HuH-7.5 (cell line): ENCODE measurements around the gene TRIML1.
"Not testable (repeated sequence)": the region's sequence is repeated elsewhere in the genome, so short reads cannot be mapped to it uniquely, and the experiment has no call there.

Source experiments
- DNase-seq: peaks from one replicate; pipeline ENCODE4 v3.0.0; 2011; ENCODE audit warnings: low spot score

TRIML1 gene

DNA sequence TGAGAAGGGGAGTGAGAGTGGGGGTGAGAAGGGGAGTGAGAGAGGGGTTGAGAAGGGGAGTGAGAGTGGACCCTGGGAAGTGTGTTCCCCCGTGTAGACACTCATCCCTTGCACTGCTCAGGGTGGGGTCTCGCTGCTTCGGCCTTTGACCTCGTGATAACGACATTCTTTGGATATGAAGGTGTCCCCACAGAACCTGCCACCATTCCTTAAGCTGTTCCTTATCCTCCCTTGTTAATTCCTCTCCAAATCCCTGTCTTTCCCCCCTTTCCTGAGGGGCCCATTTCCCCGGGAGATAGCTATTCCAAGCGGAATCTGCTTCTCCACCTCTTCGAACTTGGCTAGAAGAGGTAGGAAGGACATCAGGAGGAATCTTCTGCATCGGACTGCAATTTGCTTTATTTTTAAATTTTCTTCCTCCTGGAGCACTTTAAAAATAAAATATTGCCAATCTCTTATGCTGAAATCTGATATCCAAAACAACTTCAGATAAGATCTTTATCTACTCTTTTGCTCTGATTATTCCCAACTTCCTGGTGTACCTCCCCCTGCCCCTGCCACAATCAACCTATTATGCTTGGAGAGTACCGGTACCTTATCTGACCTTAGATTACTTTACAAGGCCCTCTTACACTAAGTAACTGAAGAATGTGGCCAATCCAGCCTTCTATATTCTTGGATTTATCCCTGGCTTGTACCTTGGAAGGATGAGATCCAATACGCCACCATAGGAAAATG is 15.6 kb downstream of the TRIML1 start:
- no peak for DNase-seq

- no peak for DNase-seq
Observed at GRCh38 chr4:188158336-188158735, 19.1 kb downstream of the TRIML1 start.

DNA sequence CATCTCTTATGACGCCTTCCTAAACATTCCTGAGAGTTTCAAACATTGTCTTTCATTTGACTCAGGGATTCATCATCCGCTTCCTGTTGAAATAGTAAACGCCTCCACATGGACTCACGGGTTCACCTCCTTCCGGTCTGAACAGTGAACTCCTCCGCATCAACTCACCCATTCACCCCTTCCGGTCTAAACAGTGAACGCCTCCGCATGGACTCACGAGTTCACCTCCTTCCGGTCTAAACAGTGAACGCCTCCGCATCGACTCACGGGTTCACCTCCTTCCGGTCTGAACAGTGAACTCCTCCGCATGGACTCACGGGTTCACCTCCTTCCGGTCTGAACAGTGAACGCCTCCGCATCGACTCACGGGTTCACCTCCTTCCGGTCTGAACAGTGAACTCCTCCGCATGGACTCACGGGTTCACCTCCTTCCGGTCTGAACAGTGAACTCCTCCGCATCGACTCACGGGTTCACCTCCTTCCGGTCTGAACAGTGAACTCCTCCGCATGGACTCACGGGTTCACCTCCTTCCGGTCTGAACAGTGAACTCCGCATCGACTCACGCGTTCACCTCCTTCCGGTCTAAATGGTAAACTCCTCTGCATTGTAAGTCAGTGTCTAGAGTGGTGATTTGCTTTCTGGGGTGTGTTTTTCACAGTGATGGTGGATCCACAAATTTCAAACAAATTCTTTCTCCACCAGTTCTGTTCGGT is 20.4 kb downstream of the TRIML1 start:
- DNase-seq = not testable (repeated sequence)

- no peak for DNase-seq
Observed at GRCh38 chr4:188160406-188160805, 21.2 kb downstream of the TRIML1 start.

DNA sequence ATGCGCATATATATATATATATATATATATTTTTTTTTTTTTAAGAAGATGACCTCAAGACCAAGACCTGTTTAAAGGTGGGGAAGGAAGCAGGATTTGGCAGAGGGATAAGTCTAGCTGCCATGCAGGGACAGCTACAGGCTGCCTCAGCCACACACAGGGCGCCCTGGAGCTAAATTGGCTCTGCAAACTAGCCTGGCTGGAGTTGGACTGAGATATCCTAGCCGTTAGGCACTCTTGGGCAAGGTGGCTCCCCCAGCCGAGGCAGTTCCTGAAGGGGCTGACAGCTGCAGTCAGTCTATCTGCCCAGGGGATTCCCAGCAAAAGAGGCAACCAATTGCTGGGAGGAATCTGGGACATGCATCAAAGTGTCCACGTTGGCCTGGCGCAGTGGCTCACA is 21.9 kb downstream of the TRIML1 start:
- no peak for DNase-seq

GRCh38 chr4:188162698-188163097 is 23.5 kb downstream of the TRIML1 start:
- no peak for DNase-seq

- no peak for DNase-seq
Observed at GRCh38 chr4:188168726-188169373, 29.6 kb downstream of the TRIML1 start.

- DNase-seq = no peak
Observed at GRCh38 chr4:188171551-188171950, 32.3 kb downstream of the TRIML1 start.

DNA sequence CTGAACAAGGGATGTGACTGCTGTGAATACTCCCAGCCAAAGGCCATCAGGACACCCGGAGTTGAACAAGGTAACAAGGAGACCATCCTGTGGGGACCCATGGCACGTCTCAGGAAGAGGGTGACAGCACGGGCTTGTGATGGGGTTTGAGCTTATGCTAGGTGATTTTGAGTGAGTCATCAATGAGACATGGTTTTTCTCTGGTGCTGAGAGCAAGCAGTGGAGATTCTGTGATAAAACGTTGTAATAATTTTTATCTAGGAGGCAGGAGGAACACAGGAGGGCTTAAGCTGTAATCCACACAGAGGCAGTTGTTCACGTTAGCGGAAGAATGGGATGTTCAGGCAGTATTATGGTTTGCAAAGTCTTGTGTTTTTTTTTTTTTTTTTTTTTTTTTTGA is 36.0 kb downstream of the TRIML1 start:
- DNase-seq = no peak

- DNase-seq = no peak
Observed at GRCh38 chr4:188177997-188178675, 38.9 kb downstream of the TRIML1 start.

DNA sequence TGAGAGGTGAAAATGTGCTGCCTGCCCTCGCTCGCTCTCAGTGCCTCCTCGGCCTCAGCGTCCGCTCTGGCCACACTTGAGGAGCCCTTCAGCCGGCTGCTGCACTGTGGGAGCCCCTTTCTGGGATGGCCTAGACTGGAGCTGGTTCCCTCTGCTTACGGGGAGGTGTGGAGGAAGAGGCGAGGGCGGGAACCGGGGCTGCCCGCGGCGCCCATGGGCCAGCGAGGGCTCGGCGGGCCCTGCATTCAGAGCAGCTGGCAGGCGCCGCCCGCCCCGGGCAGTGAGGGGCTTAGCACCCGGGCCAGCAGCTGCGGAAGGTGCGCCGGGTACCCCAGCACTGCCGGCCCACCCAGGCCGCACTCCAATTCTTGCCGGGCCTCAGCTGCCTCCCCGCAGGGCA is 39.6 kb downstream of the TRIML1 start:
- DNase-seq = no peak

GRCh38 chr4:188187106-188187505 is 47.9 kb downstream of the TRIML1 start:
- DNase-seq = no peak

DNA sequence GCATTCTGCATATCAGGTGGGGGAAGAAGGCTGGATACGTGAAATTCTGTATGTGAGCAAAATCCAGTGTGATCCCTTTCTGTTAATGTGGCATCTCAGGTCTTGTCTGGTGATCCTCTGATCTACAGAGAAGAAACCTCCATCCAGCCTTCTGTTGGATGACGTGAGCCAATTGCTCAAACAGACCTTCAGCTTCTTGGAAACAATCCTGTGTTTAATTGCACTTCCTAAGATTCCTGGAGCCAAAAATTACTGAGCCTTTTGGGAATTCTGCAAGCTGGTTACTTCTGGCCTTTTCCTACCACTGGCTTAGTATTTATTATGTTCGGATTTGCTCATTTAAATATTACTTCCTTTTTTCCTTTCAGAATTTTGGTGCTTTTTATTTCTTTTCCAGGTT is 51.2 kb downstream of the TRIML1 start:
- DNase-seq = no peak

DNA sequence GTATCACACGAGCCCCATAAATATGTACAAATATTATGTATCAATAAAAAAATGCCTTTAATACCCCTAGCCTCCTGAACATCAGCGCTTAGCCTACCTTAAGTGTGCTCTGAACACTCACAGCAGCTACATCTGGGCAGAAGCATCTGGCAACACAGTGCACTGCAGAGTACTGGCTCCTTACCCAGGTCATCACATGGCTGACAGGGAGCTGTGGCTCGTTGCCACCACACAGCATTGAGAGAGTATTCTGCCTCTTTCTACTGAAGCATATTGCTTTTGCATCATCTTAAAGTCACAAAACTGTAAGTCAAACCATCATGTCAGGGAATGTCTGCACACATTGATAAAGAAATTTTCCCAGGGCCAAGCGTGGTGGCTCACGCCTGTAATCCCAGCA is 55.2 kb downstream of the TRIML1 start:
- DNase-seq = no peak

- no peak for DNase-seq
Observed at GRCh38 chr4:188195389-188195985, 56.2 kb downstream of the TRIML1 start.

DNA sequence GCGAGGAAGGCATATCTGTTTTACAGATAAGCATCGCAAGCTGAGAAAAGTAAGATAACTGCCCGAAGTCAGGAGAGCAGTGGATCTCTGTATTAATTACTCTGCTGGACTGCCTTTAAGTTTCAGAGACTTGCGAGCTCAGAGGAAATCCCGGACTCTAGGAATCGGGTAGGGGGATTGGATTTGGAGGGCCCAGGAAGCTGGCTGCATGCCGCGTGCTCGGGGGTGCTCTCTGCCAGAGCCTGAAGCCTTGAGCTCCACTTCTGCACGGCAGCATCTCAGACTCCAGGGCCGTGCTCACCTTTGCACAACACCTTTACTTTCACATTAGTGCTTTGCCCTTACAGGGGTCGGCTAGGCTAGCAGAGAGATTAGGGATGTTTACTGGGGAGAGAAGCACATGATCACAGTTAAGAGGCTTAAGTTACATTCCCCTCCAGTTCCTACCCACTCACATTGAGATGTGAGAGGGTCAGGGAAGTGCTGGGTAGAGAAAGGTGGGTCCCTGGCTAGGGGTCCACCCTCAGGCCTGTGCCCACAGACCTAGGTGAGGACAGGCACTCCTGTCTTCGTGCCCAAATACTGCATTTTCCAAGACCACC is 57.0 kb downstream of the TRIML1 start:
- no peak for DNase-seq
